Measurements from ENCODE around the gene CIP2A. TPM values are rescaled to one million over a fixed set of nuclear protein-coding genes. Genes with fewer than 3 reads are reported as not detected.
A peak's percentile ranks its signal among the peaks of the same experiment; 100 is the strongest.

CIP2A gene
- polyA plus RNA-seq, 2 donors, result 2.4 to 2.6 TPM

GRCh38 chr3:108602935-108603294 lies 13.7 kb upstream of the CIP2A start:
- WGBS, 2 donors, result 77 to 81% methylated on average over 2 of the region's 2 CpGs
- Histone ChIP-seq H3K9me3 (ENCODE audit: control insufficient read depth in 2 of 2, insufficient read depth in 1 of 2, low read depth in 1 of 2, low read length in 1 of 2) (no peaks in the 10 kb centered on the region), H3K4me3 (ENCODE audit: low read depth in 1 of 2, low read length in 2 of 2) (no peak overlapping the region), H3K36me3 (ENCODE audit: control insufficient read depth in 2 of 2, insufficient read depth in 2 of 2, low read length in 1 of 2) (no peaks in the 10 kb centered on the region), H3K4me1 (ENCODE audit: control insufficient read depth in 2 of 2, insufficient read depth in 2 of 2, low read length in 1 of 2) (no peaks in the 10 kb centered on the region), H3K27ac (ENCODE audit: low read depth in 2 of 2, low read length in 1 of 2) (no peak overlapping the region), H3K27me3 (ENCODE audit: control insufficient read depth in 1 of 2, insufficient read depth in 2 of 2, low read length in 2 of 2) (no peaks in the 10 kb centered on the region)

GRCh38 chr3:108602249-108602934 lies 13.2 kb upstream of the CIP2A start:
- Histone ChIP-seq H3K4me1 (ENCODE audit: control insufficient read depth in 2 of 2, insufficient read depth in 2 of 2, low read length in 1 of 2) (no peaks in the 10 kb centered on the region), H3K27me3 (ENCODE audit: control insufficient read depth in 1 of 2, insufficient read depth in 2 of 2, low read length in 2 of 2) (no peaks in the 10 kb centered on the region), H3K9me3 (ENCODE audit: control insufficient read depth in 2 of 2, insufficient read depth in 1 of 2, low read depth in 1 of 2, low read length in 1 of 2) (no peaks in the 10 kb centered on the region), H3K4me3 (ENCODE audit: low read depth in 1 of 2, low read length in 2 of 2) (no peak overlapping the region), H3K27ac (ENCODE audit: low read depth in 2 of 2, low read length in 1 of 2) (no peak overlapping the region), H3K36me3 (ENCODE audit: control insufficient read depth in 2 of 2, insufficient read depth in 2 of 2, low read length in 1 of 2) (no peaks in the 10 kb centered on the region)
- WGBS, 2 donors, result 71 to 73% methylated on average over 5 of the region's 5 CpGs

GRCh38 chr3:108599677-108600409 lies 10.6 kb upstream of the CIP2A start:
- WGBS, 2 donors, result 70 to 92% methylated on average over 1 of the region's 1 CpG

GRCh38 chr3:108598375-108598774 lies 9.1 kb upstream of the CIP2A start:
- H3K4me1 ChIP-seq (ENCODE audit: control insufficient read depth in 2 of 2, insufficient read depth in 2 of 2, low read length in 1 of 2), result no peaks in the 10 kb centered on the region
- no peak overlapping the region for H3K27ac ChIP-seq (ENCODE audit: low read depth in 2 of 2, low read length in 1 of 2)
- H3K4me3 ChIP-seq (ENCODE audit: low read depth in 1 of 2, low read length in 2 of 2), result no peak overlapping the region
- no peaks in the 10 kb centered on the region for H3K9me3 ChIP-seq (ENCODE audit: control insufficient read depth in 2 of 2, insufficient read depth in 1 of 2, low read depth in 1 of 2, low read length in 1 of 2)
- no peaks in the 10 kb centered on the region for H3K36me3 ChIP-seq (ENCODE audit: control insufficient read depth in 2 of 2, insufficient read depth in 2 of 2, low read length in 1 of 2)
- 76 to 91% methylated on average over 5 of the region's 5 CpGs for WGBS, 2 donors
- no peaks in the 10 kb centered on the region for H3K27me3 ChIP-seq (ENCODE audit: control insufficient read depth in 1 of 2, insufficient read depth in 2 of 2, low read length in 2 of 2)

More at GRCh38 chr3:108599677-108600409, 10.6 kb upstream of the CIP2A start:
- no peak overlapping the region for H3K4me3 ChIP-seq (ENCODE audit: low read depth in 1 of 2, low read length in 2 of 2)
- H3K27ac ChIP-seq (ENCODE audit: low read depth in 2 of 2, low read length in 1 of 2), result no peak overlapping the region
- H3K4me1 ChIP-seq (ENCODE audit: control insufficient read depth in 2 of 2, insufficient read depth in 2 of 2, low read length in 1 of 2), result no peaks in the 10 kb centered on the region
- no peaks in the 10 kb centered on the region for H3K27me3 ChIP-seq (ENCODE audit: control insufficient read depth in 1 of 2, insufficient read depth in 2 of 2, low read length in 2 of 2)
- H3K9me3 ChIP-seq (ENCODE audit: control insufficient read depth in 2 of 2, insufficient read depth in 1 of 2, low read depth in 1 of 2, low read length in 1 of 2), result no peaks in the 10 kb centered on the region
- no peaks in the 10 kb centered on the region for H3K36me3 ChIP-seq (ENCODE audit: control insufficient read depth in 2 of 2, insufficient read depth in 2 of 2, low read length in 1 of 2)

DNA sequence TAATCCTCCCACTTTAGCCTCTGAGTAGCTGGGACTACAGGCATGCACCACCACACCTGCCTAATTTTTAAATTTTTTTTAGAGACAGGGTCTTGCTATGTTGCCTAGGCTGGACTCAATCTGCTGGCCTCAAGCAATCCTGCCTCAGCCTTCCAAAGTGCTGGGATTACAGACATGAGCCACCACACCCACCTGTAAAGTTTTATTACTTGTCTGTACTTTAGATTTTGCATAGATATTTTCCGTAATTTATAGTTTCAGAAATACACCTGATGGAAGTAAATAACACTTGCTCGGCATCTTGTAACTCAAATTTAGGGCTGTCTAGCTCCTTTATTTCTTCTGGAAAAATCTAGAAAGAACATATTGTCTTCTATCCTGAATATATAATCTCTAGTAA lies 6.1 kb upstream of the CIP2A start:
- Histone ChIP-seq H3K4me1 (ENCODE audit: control insufficient read depth in 2 of 2, insufficient read depth in 2 of 2, low read length in 1 of 2) (no peaks in the 10 kb centered on the region), H3K27me3 (ENCODE audit: control insufficient read depth in 1 of 2, insufficient read depth in 2 of 2, low read length in 2 of 2) (no peaks in the 10 kb centered on the region), H3K27ac (ENCODE audit: low read depth in 2 of 2, low read length in 1 of 2) (no peak overlapping the region), H3K36me3 (ENCODE audit: control insufficient read depth in 2 of 2, insufficient read depth in 2 of 2, low read length in 1 of 2) (no peaks in the 10 kb centered on the region), H3K4me3 (ENCODE audit: low read depth in 1 of 2, low read length in 2 of 2) (no peak overlapping the region), H3K9me3 (ENCODE audit: control insufficient read depth in 2 of 2, insufficient read depth in 1 of 2, low read depth in 1 of 2, low read length in 1 of 2) (no peaks in the 10 kb centered on the region)
- WGBS, 2 donors, result 87 to 98% methylated on average over 2 of the region's 2 CpGs

- no peaks in the 10 kb centered on the region for H3K27me3 ChIP-seq (ENCODE audit: control insufficient read depth in 1 of 2, insufficient read depth in 2 of 2, low read length in 2 of 2)
- H3K27ac ChIP-seq (ENCODE audit: low read depth in 2 of 2, low read length in 1 of 2), result no peak overlapping the region
- H3K9me3 ChIP-seq (ENCODE audit: control insufficient read depth in 2 of 2, insufficient read depth in 1 of 2, low read depth in 1 of 2, low read length in 1 of 2), result no peaks in the 10 kb centered on the region
- no peaks in the 10 kb centered on the region for H3K36me3 ChIP-seq (ENCODE audit: control insufficient read depth in 2 of 2, insufficient read depth in 2 of 2, low read length in 1 of 2)
- WGBS, 2 donors, result 21 to 22% methylated on average over 4 of the region's 4 CpGs
- H3K4me1 ChIP-seq (ENCODE audit: control insufficient read depth in 2 of 2, insufficient read depth in 2 of 2, low read length in 1 of 2), result no peaks in the 10 kb centered on the region
- no peak overlapping the region for H3K4me3 ChIP-seq (ENCODE audit: low read depth in 1 of 2, low read length in 2 of 2)
These were observed 1.2 kb upstream of the CIP2A start for GRCh38 chr3:108590460-108590859.

GRCh38 chr3:108589998-108590323 lies 723 bp upstream of the CIP2A start:
- Histone ChIP-seq H3K9me3 (ENCODE audit: control insufficient read depth in 2 of 2, insufficient read depth in 1 of 2, low read depth in 1 of 2, low read length in 1 of 2) (no peaks in the 10 kb centered on the region), H3K36me3 (ENCODE audit: control insufficient read depth in 2 of 2, insufficient read depth in 2 of 2, low read length in 1 of 2) (no peaks in the 10 kb centered on the region), H3K4me3 (ENCODE audit: low read depth in 1 of 2, low read length in 2 of 2) (peak overlapping the region; percentile 85 to 87), H3K4me1 (ENCODE audit: control insufficient read depth in 2 of 2, insufficient read depth in 2 of 2, low read length in 1 of 2) (no peaks in the 10 kb centered on the region), H3K27me3 (ENCODE audit: control insufficient read depth in 1 of 2, insufficient read depth in 2 of 2, low read length in 2 of 2) (no peaks in the 10 kb centered on the region), H3K27ac (ENCODE audit: low read depth in 2 of 2, low read length in 1 of 2) (peak overlapping the region; percentile 94 to 95)
- WGBS, 2 donors, result 0 to 1% methylated on average over 11 of the region's 11 CpGs

DNA sequence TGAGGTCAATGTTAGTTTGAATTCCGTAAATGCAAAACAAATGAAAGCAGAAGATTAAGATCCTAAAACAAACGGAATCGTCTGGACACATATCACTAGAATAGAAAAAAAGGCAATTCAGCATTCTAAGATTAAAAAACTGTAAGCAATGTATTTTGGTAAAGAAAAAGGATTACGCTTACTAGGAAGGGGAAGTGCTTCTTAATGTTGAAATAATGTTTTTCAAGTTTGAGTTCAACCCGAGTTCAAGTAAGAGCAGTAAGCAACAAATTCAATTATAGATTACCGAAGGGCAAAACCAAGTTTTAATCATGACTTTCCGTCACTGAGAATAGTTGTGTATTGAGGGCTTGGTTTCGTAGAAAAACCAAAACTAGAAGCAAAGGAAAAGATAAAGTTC lies 637 bp downstream of the CIP2A start:
- Histone ChIP-seq H3K4me1 (ENCODE audit: control insufficient read depth in 2 of 2, insufficient read depth in 2 of 2, low read length in 1 of 2) (no peaks in the 10 kb centered on the region), H3K4me3 (ENCODE audit: low read depth in 1 of 2, low read length in 2 of 2) (peak overlapping the region; percentile 85 to 87), H3K27me3 (ENCODE audit: control insufficient read depth in 1 of 2, insufficient read depth in 2 of 2, low read length in 2 of 2) (no peaks in the 10 kb centered on the region), H3K27ac (ENCODE audit: low read depth in 2 of 2, low read length in 1 of 2) (no peak overlapping the region), H3K9me3 (ENCODE audit: control insufficient read depth in 2 of 2, insufficient read depth in 1 of 2, low read depth in 1 of 2, low read length in 1 of 2) (no peaks in the 10 kb centered on the region), H3K36me3 (ENCODE audit: control insufficient read depth in 2 of 2, insufficient read depth in 2 of 2, low read length in 1 of 2) (no peaks in the 10 kb centered on the region)
- 1% methylated on average over 8 of the region's 8 CpGs for WGBS, 2 donors

DNA sequence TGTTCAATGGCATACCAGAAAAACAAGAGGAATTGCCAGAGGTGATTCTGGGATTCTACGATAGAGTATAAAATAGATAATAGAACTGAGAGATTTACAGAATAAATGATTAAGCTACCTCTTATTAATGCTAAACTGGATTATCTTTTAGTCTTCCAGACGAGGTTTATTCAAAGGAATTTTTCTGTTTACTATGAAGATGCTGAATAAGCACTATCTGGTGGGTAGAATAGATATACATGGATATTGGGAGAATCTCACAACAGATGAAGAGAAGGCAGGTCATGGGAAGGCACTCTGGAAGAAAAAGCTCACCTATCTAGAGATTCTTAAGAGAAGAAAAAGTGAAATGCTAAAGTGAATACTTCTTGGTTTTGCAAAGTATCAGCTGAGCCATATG lies 11.2 kb downstream of the CIP2A start:
- no peaks in the 10 kb centered on the region for H3K9me3 ChIP-seq (ENCODE audit: control insufficient read depth in 2 of 2, insufficient read depth in 1 of 2, low read depth in 1 of 2, low read length in 1 of 2)

GRCh38 chr3:108569336-108569735 lies 19.9 kb downstream of the CIP2A start:
- H3K36me3 ChIP-seq (ENCODE audit: control insufficient read depth in 2 of 2, insufficient read depth in 2 of 2, low read length in 1 of 2), result no peaks in the 10 kb centered on the region
- H3K4me3 ChIP-seq (ENCODE audit: low read depth in 1 of 2, low read length in 2 of 2), result no peak overlapping the region
- no peaks in the 10 kb centered on the region for H3K4me1 ChIP-seq (ENCODE audit: control insufficient read depth in 2 of 2, insufficient read depth in 2 of 2, low read length in 1 of 2)
- H3K27me3 ChIP-seq (ENCODE audit: control insufficient read depth in 1 of 2, insufficient read depth in 2 of 2, low read length in 2 of 2), result no peaks in the 10 kb centered on the region
- H3K27ac ChIP-seq (ENCODE audit: low read depth in 2 of 2, low read length in 1 of 2), result no peak overlapping the region
- whole genome bisulfite sequencing, 2 donors, result 98% methylated on average over 4 of the region's 4 CpGs
- H3K9me3 ChIP-seq (ENCODE audit: control insufficient read depth in 2 of 2, insufficient read depth in 1 of 2, low read depth in 1 of 2, low read length in 1 of 2), result no peaks in the 10 kb centered on the region

More for the DNA sequence above, 11.2 kb downstream of the CIP2A start:
- Histone ChIP-seq H3K27me3 (ENCODE audit: control insufficient read depth in 1 of 2, insufficient read depth in 2 of 2, low read length in 2 of 2) (no peaks in the 10 kb centered on the region), H3K4me3 (ENCODE audit: low read depth in 1 of 2, low read length in 2 of 2) (no peak overlapping the region), H3K36me3 (ENCODE audit: control insufficient read depth in 2 of 2, insufficient read depth in 2 of 2, low read length in 1 of 2) (no peaks in the 10 kb centered on the region), H3K27ac (ENCODE audit: low read depth in 2 of 2, low read length in 1 of 2) (no peak overlapping the region), H3K4me1 (ENCODE audit: control insufficient read depth in 2 of 2, insufficient read depth in 2 of 2, low read length in 1 of 2) (no peaks in the 10 kb centered on the region)
- WGBS, 2 donors, result 64 to 77% methylated on average over 2 of the region's 2 CpGs
